ENCODE measurements around the gene MYO7A. TPM values are rescaled to one million over a fixed set of nuclear protein-coding genes. Genes with fewer than 3 reads are reported as not detected.

The MYO7A gene
- total and polyA plus RNA-seq, 8 donors = 1.4 to 29.2 (median 3.3) TPM

GRCh38 chr11:77166021-77166420, 38.0 kb downstream of the MYO7A start:
- H3K27ac ChIP-seq = no peak overlapping the region

GRCh38 chr11:77167111-77167626, 39.1 kb downstream of the MYO7A start:
- WGBS, 5 donors = 91 to 94% (median 93%) methylated on average over 8 to 9 of the region's 9 CpGs
- H3K27me3 ChIP-seq = no peaks in the 10 kb centered on the region
- no peak overlapping the region for H3K4me3 ChIP-seq
- no peaks in the 10 kb centered on the region for H3K36me3 ChIP-seq
- intact Hi-C loops (cut with DNase I; ENCODE audit: low total_unique reads) = no loop called here
- no peaks in the 10 kb centered on the region for H3K9me3 ChIP-seq
- no peak overlapping the region for H3K27ac ChIP-seq
- TF ChIP-seq EP300 (IDR thresholded peaks at IDR 0.05) = no peak
- no peak for TF ChIP-seq POLR2AphosphoS5 (IDR thresholded peaks at IDR 0.05)
- TF ChIP-seq CTCF (IDR thresholded peaks at IDR 0.05) = no peak
- TF ChIP-seq POLR2A (IDR thresholded peaks at IDR 0.05) = no peak
- peaks cover 0 to 6% (median 2%) of the 10 kb centered on the region in 4 donors for H3K4me1 ChIP-seq
- DNase-seq = no peak

More at GRCh38 chr11:77166021-77166420, 38.0 kb downstream of the MYO7A start:
- H3K36me3 ChIP-seq = no peaks in the 10 kb centered on the region
- H3K9me3 ChIP-seq = no peaks in the 10 kb centered on the region
- 86 to 93% (median 92%) methylated on average over 1 to 8 of the region's 8 CpGs for WGBS, 5 donors
- TF ChIP-seq CTCF (IDR thresholded peaks at IDR 0.05) (no peak), EP300 (IDR thresholded peaks at IDR 0.05) (no peak), POLR2AphosphoS5 (IDR thresholded peaks at IDR 0.05) (no peak), POLR2A (IDR thresholded peaks at IDR 0.05) (no peak)
- no peaks in the 10 kb centered on the region for H3K4me1 ChIP-seq
- DNase-seq = no peak
- H3K27me3 ChIP-seq = no peaks in the 10 kb centered on the region
- intact Hi-C loops (cut with DNase I; ENCODE audit: low total_unique reads) = no loop called here
- no peak overlapping the region for H3K4me3 ChIP-seq

GRCh38 chr11:77167791-77168190, 39.7 kb downstream of the MYO7A start:
- no peaks in the 10 kb centered on the region for H3K27me3 ChIP-seq
- H3K4me1 ChIP-seq = peaks cover 0 to 7% (median 2%) of the 10 kb centered on the region in 4 donors
- 75 to 89% (median 84%) methylated on average over 8 of the region's 8 CpGs for WGBS, 5 donors
- H3K36me3 ChIP-seq = no peaks in the 10 kb centered on the region
- intact Hi-C loops (cut with DNase I; ENCODE audit: low total_unique reads) = no loop called here
- no peak overlapping the region for H3K4me3 ChIP-seq
- H3K27ac ChIP-seq = no peak overlapping the region
- DNase-seq = no peak
- no peaks in the 10 kb centered on the region for H3K9me3 ChIP-seq
- TF ChIP-seq POLR2A (IDR thresholded peaks at IDR 0.05) = no peak
- no peak for TF ChIP-seq EP300 (IDR thresholded peaks at IDR 0.05)
- no peak for TF ChIP-seq CTCF (IDR thresholded peaks at IDR 0.05)
- TF ChIP-seq POLR2AphosphoS5 (IDR thresholded peaks at IDR 0.05) = no peak

GRCh38 chr11:77170107-77170506, 42.1 kb downstream of the MYO7A start:
- Histone ChIP-seq H3K27ac (no peak overlapping the region), H3K27me3 (no peaks in the 10 kb centered on the region), H3K9me3 (no peaks in the 10 kb centered on the region), H3K4me3 (no peak overlapping the region), H3K36me3 (no peaks in the 10 kb centered on the region), H3K4me1 (peaks cover 0 to 7% (median 2%) of the 10 kb centered on the region in 4 donors)
- intact Hi-C loops (cut with DNase I; ENCODE audit: low total_unique reads) = no loop called here
- DNase-seq = no peak
- no peak for TF ChIP-seq EP300 (IDR thresholded peaks at IDR 0.05)
- TF ChIP-seq POLR2A (IDR thresholded peaks at IDR 0.05) = no peak
- no peak for TF ChIP-seq CTCF (IDR thresholded peaks at IDR 0.05)
- TF ChIP-seq POLR2AphosphoS5 (IDR thresholded peaks at IDR 0.05) = no peak
- 92 to 98% (median 96%) methylated on average over 5 of the region's 5 CpGs for WGBS, 5 donors
